SKM-1 (cell line): ENCODE data around the gene SMCO3.
"Not testable (repeated sequence)": the region's sequence is repeated elsewhere in the genome, so short reads cannot be mapped to it uniquely, and the experiment has no call there.

ENCODE experiments used
- DNase-seq: peaks from one replicate; lab custom pipeline; 2025; ENCODE audit not compliant: unreplicated experiment; lab: John Stamatoyannopoulos, UW

Gene SMCO3

DNA sequence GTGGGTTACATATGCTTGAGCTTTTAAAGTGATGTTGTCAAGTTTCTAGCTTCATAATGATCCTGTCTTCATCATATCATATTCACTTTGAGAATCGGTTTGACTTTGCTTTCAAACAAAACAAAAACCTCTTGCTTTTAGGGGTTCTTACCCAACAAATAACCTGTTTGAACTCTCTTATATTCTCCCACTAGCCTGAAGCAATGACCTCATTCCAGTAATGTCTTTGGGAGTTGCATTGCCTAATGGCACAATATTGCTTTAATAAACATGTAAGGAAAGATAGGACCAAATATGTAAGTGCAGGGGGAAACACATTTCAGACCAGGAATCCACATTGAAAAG, 38.4 kb downstream of the SMCO3 start:
- DNase-seq: no peak

DNA sequence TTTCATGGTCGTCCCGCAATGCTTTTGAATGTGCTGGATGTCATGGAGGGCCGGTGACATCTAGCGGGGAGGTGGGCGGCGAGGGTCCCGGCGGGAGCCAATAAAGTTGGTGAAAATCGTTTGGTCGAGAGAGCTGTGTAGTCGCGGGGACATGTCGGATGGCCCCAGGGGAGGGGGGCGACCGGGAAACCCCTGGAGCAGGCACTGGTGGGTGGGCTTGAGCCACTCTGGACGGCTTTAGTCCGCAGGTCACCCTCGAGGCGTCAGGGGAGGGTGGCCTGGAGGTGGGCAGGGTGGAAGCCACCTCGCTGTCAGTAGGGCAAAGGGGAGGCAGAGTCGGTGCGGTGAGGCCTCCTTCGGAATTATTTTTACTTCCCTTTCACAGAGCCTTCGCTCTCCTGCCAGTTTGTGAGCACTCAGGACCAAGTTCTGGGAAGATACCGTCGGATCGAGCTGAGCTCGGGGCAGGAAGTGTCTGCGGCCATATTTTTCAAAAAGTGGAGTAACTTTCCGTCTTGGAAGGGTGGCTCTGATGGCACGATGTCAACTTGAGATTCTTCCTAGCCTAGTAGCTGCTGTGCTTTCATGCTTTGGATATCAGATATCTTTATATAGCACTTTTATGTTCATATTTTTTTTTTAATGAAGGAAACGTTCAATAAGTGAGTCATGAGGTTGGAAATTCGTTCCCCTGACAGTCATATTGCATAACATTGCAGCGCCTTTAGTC, 38.9 kb downstream of the SMCO3 start:
- DNase-seq: no peak

GRCh38 chr12:14774074-14774905, 39.7 kb downstream of the SMCO3 start:
- DNase-seq: peak; percentile 48

GRCh38 chr12:14773685-14774073, 40.3 kb downstream of the SMCO3 start:
- no peak for DNase-seq

DNA sequence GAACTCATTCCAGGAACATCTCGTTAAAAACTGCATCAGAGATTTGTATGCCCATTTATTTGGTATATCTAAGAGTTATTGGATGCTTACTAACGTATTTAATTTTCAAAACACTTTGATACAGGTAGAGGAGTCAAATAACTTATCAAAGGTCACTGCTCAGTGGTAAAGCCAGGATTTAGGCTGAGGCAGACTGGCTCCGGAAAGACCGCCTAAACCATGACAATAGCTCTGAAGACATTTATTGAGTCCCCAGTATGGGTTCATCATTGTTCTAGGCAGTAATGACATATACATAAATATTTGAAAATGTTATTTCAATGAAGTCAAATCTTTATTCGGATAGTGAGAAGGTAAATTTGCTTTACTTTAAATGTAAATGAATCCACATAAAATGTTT, 41.0 kb downstream of the SMCO3 start:
- no peak for DNase-seq

DNA sequence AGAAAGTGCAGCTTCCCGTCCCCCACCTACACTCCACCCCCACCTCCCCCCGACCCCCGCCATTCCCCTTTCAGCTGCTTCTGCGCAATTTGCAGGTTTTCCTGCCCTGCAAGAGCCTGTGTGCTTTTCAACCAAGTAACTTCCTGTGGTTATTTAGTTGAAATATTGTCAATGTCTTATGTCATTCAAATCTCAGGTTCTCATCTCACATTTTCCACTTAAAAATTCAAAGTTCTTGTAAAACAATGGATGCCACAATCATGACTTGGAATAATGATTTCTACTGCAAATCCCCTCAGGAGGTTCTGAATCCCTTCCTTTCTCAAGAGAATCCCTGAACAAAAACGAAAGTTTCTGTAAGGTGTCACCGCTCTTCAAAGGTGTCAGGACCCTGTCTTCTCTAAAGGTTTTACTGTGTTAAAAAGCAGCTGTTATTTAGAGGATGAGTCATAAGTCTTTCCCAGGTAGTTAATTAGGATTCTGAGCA, 42.3 kb downstream of the SMCO3 start:
- no peak for DNase-seq

DNA sequence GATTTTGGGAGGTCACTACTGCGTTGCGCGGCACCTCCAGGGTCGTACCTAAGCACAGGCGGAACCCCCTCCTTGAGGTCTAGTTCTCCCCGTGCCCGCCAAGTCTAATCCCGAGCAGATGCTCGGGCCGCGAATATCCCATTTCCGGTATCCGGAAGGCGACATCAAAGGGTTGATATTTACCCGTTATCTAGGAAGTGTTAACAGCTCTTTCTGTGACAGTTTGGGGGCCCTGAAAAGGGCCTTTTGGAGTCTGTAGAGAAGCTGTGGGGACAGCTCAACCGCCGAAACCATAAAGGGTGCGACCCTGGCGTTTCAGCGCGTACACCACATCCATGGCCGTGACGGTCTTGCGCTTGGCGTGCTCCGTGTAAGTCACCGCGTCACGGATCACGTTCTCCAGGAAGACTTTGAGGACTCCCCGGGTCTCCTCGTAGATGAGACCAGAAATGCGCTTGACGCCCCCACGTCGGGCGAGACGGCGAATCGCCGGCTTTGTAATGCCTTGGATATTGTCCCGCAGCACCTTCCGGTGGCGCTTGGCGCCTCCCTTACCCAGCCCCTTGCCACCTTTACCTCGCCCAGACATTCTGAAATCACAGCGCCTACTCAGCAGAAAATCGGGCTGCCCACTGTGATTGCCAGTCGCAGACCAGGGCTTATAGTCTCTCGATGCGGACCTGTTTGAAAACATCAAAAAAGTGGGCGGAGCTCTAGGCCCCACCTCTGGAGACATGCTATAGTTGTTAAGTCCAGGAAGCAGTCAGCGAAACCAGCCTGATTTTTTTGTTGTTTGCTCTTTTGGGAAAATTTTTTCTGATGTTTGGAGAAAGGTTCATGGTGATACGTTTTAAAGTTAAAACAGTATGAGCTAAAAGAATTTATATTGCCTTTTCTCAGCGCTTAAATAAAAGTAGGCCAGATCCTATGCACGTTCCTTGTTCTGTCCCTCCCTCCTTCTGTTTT, 43.2 kb downstream of the SMCO3 start:
- DNase-seq: peak; percentile 17

DNA sequence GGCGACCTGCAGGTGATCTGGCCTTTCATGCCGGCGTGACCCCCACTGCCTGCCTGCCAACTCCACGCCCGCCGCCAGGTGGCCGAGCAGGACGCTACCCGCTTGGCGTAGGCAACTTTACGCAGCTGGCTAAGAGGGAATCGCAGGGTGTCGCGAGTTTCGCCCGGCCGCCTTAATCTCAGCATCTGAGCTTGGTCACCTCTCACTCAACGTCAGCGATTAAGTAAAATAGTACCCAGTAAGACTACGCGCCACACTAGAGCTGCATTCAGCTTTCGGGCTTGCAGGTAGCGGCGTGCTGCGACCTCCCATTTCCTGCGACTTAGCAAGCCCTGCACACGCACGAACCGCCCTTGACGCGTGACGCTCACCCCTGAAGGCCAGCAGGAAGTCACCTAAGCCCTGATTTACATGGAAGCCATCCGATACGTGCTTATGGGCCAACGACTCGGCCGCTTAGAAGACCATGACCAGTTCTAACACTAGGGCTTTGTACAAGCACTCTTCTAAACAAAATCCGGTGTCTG, 44.0 kb downstream of the SMCO3 start:
- no peak for DNase-seq

DNA sequence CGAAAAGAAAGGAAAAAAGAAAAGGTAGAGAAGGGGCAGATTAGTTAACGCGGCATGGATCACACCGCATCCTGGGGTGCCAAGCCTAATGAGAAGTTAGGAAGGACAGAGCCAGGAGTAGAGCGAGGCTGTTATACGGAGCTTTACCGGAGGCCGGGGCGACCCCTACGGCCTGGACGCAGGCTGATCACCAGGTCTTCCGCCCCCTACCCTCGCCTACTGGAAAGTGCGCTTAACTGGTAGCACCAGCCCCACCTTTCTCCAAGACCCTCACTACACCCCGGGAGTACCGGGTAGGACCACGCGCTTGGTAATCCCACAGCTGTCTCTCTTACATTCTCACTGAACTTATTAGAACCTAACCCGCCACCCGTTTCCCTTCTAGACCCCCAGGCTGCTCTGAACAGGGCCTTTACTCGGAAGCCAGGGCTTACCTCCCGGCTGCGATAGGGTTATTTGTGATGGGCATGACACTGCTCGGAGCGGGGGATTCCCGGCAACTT, 44.5 kb downstream of the SMCO3 start:
- DNase-seq: no peak

DNA sequence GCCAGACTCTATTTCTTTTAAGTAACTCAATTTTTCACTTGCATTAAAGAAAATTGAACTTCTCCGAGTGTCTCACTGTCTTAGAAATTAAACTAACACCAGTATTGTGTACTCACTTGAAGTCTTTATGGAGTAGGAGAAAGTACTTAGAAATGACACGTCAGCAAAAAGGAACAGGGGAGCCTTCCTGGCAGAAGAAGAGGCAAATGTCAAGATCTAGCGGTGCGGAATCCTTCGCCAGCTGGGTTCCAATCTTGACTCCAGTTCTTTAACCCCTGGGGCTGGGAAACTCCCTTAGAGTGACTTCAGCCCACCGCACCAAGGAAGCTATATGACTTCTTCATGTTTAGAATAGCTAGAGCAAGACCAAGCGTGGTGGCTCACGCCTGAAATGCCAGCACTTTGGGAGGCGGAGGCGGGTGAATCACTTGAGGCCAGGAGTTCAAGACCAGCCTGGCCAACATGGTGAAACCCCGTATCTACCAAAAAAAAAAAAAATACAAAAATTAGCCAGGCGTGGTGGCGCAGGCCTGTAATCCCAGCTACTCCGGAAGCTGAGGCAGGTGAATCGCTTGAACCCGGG, 45.1 kb downstream of the SMCO3 start:
- DNase-seq: no peak

GRCh38 chr12:14767617-14768016, 46.4 kb downstream of the SMCO3 start:
- DNase-seq: no peak

DNA sequence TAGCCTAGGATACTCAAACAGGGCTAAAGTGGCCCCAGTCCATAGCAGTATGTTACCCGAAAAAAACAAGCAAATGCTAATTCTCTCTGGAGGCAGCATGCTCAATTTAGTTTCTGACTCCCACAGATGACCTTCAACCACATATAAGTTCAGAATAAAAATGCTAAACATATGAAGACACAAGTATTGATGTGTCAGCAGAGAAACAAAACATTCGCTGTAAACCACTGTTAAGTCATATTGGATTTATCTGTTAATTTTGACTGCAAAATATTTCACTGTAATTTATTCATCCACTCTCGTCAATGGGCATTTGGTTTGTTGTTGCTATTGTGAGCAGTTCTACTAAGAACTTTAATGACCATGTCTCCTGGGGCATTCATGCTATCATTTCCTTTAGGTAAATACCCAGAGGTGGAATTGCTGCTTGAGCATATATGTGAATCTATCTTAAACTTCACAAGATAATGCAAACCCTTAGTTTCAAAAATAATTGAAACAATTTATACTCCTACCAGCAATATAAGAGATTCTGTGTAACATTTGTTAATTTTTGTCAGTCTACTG, 47.2 kb downstream of the SMCO3 start:
- no peak for DNase-seq

GRCh38 chr12:14766020-14766419, 48.0 kb downstream of the SMCO3 start:
- DNase-seq: not testable (repeated sequence)

- DNase-seq: no peak
Measured at GRCh38 chr12:14765398-14765797, 48.6 kb downstream of the SMCO3 start.

DNA sequence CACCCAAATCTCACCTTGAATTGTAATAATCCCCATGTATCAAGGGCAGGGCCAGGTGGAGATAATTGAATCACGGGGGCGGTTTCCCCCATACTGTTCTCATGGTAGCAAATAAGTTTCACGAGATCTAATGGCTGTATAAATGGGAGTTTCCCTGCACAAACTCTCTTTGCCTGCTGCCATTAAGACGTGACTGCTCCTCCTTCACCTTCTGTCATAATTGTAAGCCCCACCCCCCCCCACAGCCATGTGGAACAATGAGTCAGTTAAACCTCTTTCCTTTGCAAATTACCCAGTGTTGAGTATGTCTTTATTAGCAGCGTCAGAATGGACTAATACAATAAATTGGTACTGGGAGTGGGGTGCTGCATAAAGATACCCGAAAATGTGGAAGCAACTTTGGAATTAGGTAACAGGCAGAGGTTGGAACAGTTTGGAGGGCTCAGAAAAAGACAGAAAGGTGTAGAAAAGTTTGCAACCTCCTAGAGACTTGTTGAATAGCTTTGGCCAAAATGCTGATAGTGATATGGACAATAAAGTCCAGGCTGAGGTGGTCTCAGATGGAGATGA, 54.2 kb downstream of the SMCO3 start:
- DNase-seq: not testable (repeated sequence)

- no peak for DNase-seq
Measured at GRCh38 chr12:14756334-14757143, 57.4 kb downstream of the SMCO3 start.
